Measurements from ENCODE around the gene FGD2.

FGD2 gene

DNA sequence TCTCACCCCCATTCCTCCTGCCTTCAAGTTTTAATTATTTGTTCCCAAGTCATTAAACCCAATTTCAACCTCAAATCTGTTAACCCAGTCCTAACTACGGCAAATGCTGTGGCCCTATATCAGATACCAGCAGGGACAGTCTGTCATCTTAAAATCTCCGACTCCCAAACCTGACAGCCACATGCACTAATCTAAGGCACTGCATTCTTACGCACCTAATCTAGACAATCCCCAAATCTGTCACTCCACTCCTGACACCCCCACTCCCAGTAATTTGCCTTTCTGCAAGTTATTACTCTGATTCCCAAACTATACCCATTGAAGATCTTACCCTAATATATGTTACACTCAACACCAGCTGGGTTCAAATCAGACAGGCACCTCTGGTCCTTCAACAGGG is 21.9 kb upstream of the FGD2 start:
- no peaks in the 10 kb centered on the region for H3K27me3 ChIP-seq (ENCODE audit: insufficient read depth, poor library complexity, severe bottlenecking)
- TF ChIP-seq, protein P1, sequence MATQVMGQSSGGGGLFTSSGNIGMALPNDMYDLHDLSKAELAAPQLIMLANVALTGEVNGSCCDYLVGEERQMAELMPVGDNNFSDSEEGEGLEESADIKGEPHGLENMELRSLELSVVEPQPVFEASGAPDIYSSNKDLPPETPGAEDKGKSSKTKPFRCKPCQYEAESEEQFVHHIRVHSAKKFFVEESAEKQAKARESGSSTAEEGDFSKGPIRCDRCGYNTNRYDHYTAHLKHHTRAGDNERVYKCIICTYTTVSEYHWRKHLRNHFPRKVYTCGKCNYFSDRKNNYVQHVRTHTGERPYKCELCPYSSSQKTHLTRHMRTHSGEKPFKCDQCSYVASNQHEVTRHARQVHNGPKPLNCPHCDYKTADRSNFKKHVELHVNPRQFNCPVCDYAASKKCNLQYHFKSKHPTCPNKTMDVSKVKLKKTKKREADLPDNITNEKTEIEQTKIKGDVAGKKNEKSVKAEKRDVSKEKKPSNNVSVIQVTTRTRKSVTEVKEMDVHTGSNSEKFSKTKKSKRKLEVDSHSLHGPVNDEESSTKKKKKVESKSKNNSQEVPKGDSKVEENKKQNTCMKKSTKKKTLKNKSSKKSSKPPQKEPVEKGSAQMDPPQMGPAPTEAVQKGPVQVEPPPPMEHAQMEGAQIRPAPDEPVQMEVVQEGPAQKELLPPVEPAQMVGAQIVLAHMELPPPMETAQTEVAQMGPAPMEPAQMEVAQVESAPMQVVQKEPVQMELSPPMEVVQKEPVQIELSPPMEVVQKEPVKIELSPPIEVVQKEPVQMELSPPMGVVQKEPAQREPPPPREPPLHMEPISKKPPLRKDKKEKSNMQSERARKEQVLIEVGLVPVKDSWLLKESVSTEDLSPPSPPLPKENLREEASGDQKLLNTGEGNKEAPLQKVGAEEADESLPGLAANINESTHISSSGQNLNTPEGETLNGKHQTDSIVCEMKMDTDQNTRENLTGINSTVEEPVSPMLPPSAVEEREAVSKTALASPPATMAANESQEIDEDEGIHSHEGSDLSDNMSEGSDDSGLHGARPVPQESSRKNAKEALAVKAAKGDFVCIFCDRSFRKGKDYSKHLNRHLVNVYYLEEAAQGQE (IDR thresholded peaks at IDR 0.05; ENCODE audit: insufficient replicate concordance, low read depth) = no peak
- no peak for TF ChIP-seq POLR2AphosphoS5 (IDR thresholded peaks at IDR 0.05; ENCODE audit: low read depth)
- DNase-seq (ENCODE audit: low read depth in 1 of 2, low spot score in 1 of 2) = no peak
- no peak overlapping the region for H3K4me3 ChIP-seq (replicated peaks; ENCODE audit: insufficient read depth, low read length)
- H3K27ac ChIP-seq (replicated peaks) = no peak overlapping the region

DNA sequence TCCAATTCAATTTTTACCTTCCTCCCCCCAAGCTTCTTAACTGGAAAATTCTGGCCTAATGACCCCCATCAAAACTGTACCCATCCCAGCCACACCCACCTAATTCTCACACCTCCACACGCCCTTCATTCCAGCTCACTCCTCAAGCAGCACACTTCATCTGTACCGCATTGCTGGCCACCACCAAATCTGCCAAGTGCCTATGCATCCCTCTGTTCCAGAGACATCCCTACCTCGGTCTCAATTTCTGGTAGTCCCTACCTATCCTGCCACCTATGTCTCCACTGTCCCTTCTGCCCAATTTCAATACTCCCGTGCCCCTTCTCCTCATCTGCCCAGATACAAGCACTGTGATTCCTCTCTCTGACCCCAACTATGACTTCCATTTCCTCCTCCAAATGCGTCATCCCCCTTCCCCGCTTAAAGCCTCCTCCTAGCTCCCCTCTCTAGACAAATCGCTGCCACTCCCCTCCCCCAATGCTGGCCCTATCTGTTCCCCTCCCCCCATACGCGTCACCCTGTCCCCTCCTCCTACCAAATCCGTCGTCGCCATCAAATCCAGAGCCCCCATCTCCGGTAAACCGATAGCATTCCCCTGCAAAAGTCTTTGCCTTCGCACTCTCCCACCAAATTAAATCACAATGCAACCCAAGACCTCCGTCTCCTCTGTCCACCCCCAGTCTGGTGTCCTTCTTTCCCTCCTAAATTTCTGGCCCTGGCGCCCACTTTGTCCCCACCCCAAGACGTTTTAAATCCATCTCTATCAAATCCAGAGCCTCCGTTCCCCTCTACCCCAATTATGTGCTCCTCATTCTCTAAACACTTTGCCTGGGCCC is 20.7 kb upstream of the FGD2 start:
- Histone ChIP-seq H3K27me3 (ENCODE audit: insufficient read depth, poor library complexity, severe bottlenecking) (no peaks in the 10 kb centered on the region), H3K4me3 (replicated peaks; ENCODE audit: insufficient read depth, low read length) (peak overlapping the region; percentile 99), H3K27ac (replicated peaks) (no peak overlapping the region)
- DNase-seq (ENCODE audit: low read depth in 1 of 2, low spot score in 1 of 2) = no peak
- TF ChIP-seq POLR2AphosphoS5 (IDR thresholded peaks at IDR 0.05; ENCODE audit: low read depth) = no peak
- TF ChIP-seq, protein P2, sequence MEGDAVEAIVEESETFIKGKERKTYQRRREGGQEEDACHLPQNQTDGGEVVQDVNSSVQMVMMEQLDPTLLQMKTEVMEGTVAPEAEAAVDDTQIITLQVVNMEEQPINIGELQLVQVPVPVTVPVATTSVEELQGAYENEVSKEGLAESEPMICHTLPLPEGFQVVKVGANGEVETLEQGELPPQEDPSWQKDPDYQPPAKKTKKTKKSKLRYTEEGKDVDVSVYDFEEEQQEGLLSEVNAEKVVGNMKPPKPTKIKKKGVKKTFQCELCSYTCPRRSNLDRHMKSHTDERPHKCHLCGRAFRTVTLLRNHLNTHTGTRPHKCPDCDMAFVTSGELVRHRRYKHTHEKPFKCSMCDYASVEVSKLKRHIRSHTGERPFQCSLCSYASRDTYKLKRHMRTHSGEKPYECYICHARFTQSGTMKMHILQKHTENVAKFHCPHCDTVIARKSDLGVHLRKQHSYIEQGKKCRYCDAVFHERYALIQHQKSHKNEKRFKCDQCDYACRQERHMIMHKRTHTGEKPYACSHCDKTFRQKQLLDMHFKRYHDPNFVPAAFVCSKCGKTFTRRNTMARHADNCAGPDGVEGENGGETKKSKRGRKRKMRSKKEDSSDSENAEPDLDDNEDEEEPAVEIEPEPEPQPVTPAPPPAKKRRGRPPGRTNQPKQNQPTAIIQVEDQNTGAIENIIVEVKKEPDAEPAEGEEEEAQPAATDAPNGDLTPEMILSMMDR (IDR thresholded peaks at IDR 0.05; ENCODE audit: insufficient read depth, low read length) = no peak
- no peak for TF ChIP-seq GABPA (IDR thresholded peaks at IDR 0.05; ENCODE audit: low read depth)
- no peak for TF ChIP-seq SPI1 (IDR thresholded peaks at IDR 0.05; ENCODE audit: borderline replicate concordance, low read depth)
- TF ChIP-seq, protein P1 (IDR thresholded peaks at IDR 0.05; ENCODE audit: insufficient replicate concordance, low read depth) = no peak

DNA sequence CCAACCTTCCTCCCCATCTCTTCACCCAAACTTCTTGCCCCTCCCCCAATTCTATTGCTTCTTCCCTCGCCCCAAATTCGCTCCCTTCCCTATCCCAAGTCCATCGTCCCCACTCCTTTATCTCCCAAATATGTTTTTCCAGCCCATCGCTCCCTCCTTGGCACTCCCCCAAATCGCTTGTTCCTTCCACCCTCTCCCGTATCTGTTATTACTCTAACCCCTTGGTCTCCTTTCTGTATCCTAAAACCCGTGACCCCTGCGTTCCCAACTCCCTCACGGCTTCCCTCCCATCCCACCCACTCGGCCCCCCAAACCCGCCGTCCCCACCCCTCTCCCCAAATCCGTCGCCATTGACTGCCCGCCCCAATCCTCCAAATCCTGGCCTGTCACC is 20.0 kb upstream of the FGD2 start:
- Histone ChIP-seq H3K27ac (replicated peaks) (peak overlapping the region; percentile 84; the same call in 1 of the 2 replicates), H3K27me3 (ENCODE audit: insufficient read depth, poor library complexity, severe bottlenecking) (no peaks in the 10 kb centered on the region), H3K4me3 (replicated peaks; ENCODE audit: insufficient read depth, low read length) (peak overlapping the region; percentile 99)
- DNase-seq (ENCODE audit: low read depth in 1 of 2, low spot score in 1 of 2) = no peak
- TF ChIP-seq GABPA (IDR thresholded peaks at IDR 0.05; ENCODE audit: low read depth) (no peak), SPI1 (IDR thresholded peaks at IDR 0.05; ENCODE audit: borderline replicate concordance, low read depth) (no peak)
- TF ChIP-seq, protein P1 (IDR thresholded peaks at IDR 0.05; ENCODE audit: insufficient replicate concordance, low read depth) = no peak
